Sigmoid colon (tissue), 7 donors: Measurements from ENCODE around the gene VWDE. TPM values are rescaled to one million over a fixed set of nuclear protein-coding genes. Genes with fewer than 3 reads are reported as not detected.
"Not testable (repeated sequence)": the region's sequence is repeated elsewhere in the genome, so short reads cannot be mapped to it uniquely, and the experiment has no call there.

Experiments
- DNase-seq: peaks from one replicate; pipeline ENCODE4 v3.0.0-alpha.2; 2019
- H3K27ac ChIP-seq, 4 donors: fragments of 200-600 bp; sonication (generic); one replicate each; pipeline ENCODE4 v1.5.1; 2016 to 2019; ENCODE audit warnings: mild to moderate bottlenecking in 1 of 4
- H3K27me3 ChIP-seq, 3 donors: fragments of 200-600 bp; sonication (generic); one replicate each; pipeline ENCODE4 v1.5.1; 2019; ENCODE audit warnings: mild to moderate bottlenecking in 1 of 3
- H3K36me3 ChIP-seq, 4 donors: fragments of 200-600 bp; sonication (generic); one replicate each; pipeline ENCODE4 v1.5.1; 2016 to 2019
- H3K4me1 ChIP-seq, 4 donors: fragments of 200-600 bp; sonication (generic); one replicate each; pipeline ENCODE4 v1.5.1; 2017 to 2019
- H3K4me3 ChIP-seq, 4 donors: fragments of 200-600 bp; sonication (generic); one replicate each; pipeline ENCODE4 v1.5.1; 2017 to 2019; ENCODE audit warnings: mild to moderate bottlenecking in 2 of 4, moderate library complexity in 1 of 4
- H3K9me3 ChIP-seq, 4 donors: fragments of 200-600 bp in 3 of 4; sonication (generic) in 3 of 4; one replicate each; pipeline versions ENCODE4 v1.5.1 to v1.6.1; 2013 to 2019
- CTCF ChIP-seq, 4 experiments: fragments of 450-650 bp in 3 of 4; fragments of 200-600 bp in 1 of 4; IDR thresholded peaks; one replicate each; pipeline ENCODE4 v1.5.1; 2016 to 2019; ENCODE audit warnings: antibody characterized with exemption in 4 of 4, mild to moderate bottlenecking in 3 of 4, moderate library complexity in 2 of 4
- EP300 ChIP-seq, 4 donors: sonication (generic); formaldehyde crosslinking; IDR thresholded peaks; one replicate each; pipeline ENCODE4 v1.6.1; 2017; ENCODE audit warnings: antibody characterized with exemption in 4 of 4
- POLR2A ChIP-seq, 2 donors: fragments of 450-650 bp; IDR thresholded peaks; one replicate each; pipeline ENCODE4 v1.6.1; 2016; ENCODE audit warnings: antibody characterized with exemption in 2 of 2, mild to moderate bottlenecking in 2 of 2, moderate library complexity in 2 of 2
- POLR2AphosphoS5 ChIP-seq, 4 donors: sonication (generic); formaldehyde crosslinking; IDR thresholded peaks; one replicate each; pipeline ENCODE4 v1.6.1; 2017; ENCODE audit warnings: antibody characterized with exemption in 4 of 4
- whole genome bisulfite sequencing, 2 donors: extraction: QIAGEN DNeasy Blood & Tissue Kit; methylation state at CpG; one replicate each; pipeline ENCODE4 v1.1.7; 2013; 5-methylcytosine and 5-hydroxymethylcytosine counted together
- intact Hi-C: fragments of 100-400 bp; cut with DNase I; formaldehyde crosslinking; loops from one replicate; pipeline ENCODE4 v1.15.1; 2023
- polyA plus RNA-seq, 3 donors: library from polyadenylated mRNA; stranded (reverse); fragments of 200-250 nt; gene quantifications; one replicate each; pipeline ENCODE4 v1.2.3, GENCODE V29; 2013
- total RNA-seq, 4 donors: library from RNA; depleted of rRNA; stranded (reverse); fragments of >200 nt; gene quantifications; one replicate each; pipeline ENCODE4 v1.1.0, GENCODE V29; 2016
- donor health status: healthy with polysubstance abuse.
- donor health status: Bipolar disorder and iron deficiency.
- donor health status: healthy.

The VWDE gene
- total RNA-seq (under 1 TPM in 1 of 4 donors, not detected in 3; 0.27 TPM), polyA plus RNA-seq (under 1 TPM in 2 of 3 donors, not detected in 1; under 0.01 to 0.39 TPM)

- H3K4me1 ChIP-seq = peaks cover 0 to 14% (median 5%) of the 10 kb centered on the region in 4 donors
- 1% methylated on average over 54 of the region's 54 CpGs for WGBS, 2 donors
- peaks cover 0 to 3% (median 0%) of the 10 kb centered on the region in 4 donors for H3K9me3 ChIP-seq
- TF ChIP-seq CTCF (IDR thresholded peaks at IDR 0.05) = no peak
- TF ChIP-seq EP300 (IDR thresholded peaks at IDR 0.05) = no peak
- TF ChIP-seq POLR2AphosphoS5 (IDR thresholded peaks at IDR 0.05) = no peak
- no peak for TF ChIP-seq POLR2A (IDR thresholded peaks at IDR 0.05)
- intact Hi-C loops = no loop called here
- peak within 1 kb of the TSS in 3 of 4 donors; percentile 32 to 43 (median 36) for H3K4me3 ChIP-seq
- no peaks in the 10 kb centered on the region for H3K36me3 ChIP-seq
- no peak within 1 kb of the TSS for H3K27ac ChIP-seq
- H3K27me3 ChIP-seq = no peaks in the 10 kb centered on the region
- no peak for DNase-seq
Measured at GRCh38 chr7:12403287-12404181, at the start of gene VWDE. VWDE (minus strand) TSS chr7:12403865; CDS start chr7:12403716, 149 bp downstream.

GRCh38 chr7:12453136-12453535 lies 49.5 kb upstream of the VWDE start:
- H3K27ac ChIP-seq, H3K36me3 ChIP-seq, H3K4me3 ChIP-seq, DNase-seq, H3K27me3 ChIP-seq, H3K4me1 ChIP-seq, intact Hi-C loops, H3K9me3 ChIP-seq: not testable (repeated sequence)
- 97 to 100% methylated on average over 1 of the region's 2 CpGs for WGBS, 2 donors

DNA sequence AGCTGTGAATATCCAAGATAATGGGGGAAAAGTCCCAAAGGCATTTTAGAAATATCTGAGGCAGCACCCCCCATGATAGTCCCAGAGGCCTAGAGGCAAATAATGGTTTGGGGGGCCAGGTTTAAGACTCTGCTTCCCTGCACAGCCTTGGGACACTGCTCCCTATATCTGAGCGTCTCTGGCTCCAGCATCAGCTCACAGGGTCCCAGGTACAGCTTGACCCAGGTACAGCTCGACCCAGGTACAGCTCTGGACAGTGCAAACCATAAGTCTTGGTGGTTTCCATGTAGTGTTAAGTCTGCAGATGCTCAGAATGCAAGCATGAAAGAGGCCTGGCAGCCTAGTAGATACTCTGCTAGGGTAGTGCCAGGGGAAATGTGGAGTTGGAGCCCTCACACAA lies 47.0 kb upstream of the VWDE start:
- TF ChIP-seq CTCF (IDR thresholded peaks at IDR 0.05) (no peak), EP300 (IDR thresholded peaks at IDR 0.05) (no peak), POLR2A (IDR thresholded peaks at IDR 0.05) (no peak), POLR2AphosphoS5 (IDR thresholded peaks at IDR 0.05) (no peak)
- DNase-seq = no peak
- no peaks in the 10 kb centered on the region for H3K9me3 ChIP-seq
- no peaks in the 10 kb centered on the region for H3K27me3 ChIP-seq
- 47 to 62% methylated on average over 2 of the region's 2 CpGs for WGBS, 2 donors
- intact Hi-C loops = no loop called here
- no peaks in the 10 kb centered on the region for H3K36me3 ChIP-seq
- no peaks in the 10 kb centered on the region for H3K4me1 ChIP-seq
- no peak overlapping the region for H3K27ac ChIP-seq
- no peak overlapping the region for H3K4me3 ChIP-seq

GRCh38 chr7:12444785-12445184 lies 41.1 kb upstream of the VWDE start:
- no peak for TF ChIP-seq POLR2AphosphoS5 (IDR thresholded peaks at IDR 0.05)
- TF ChIP-seq CTCF (IDR thresholded peaks at IDR 0.05) = no peak
- no peak for TF ChIP-seq EP300 (IDR thresholded peaks at IDR 0.05)
- DNase-seq = no peak
- 82 to 85% methylated on average over 3 of the region's 3 CpGs for WGBS, 2 donors
- Histone ChIP-seq H3K27me3 (no peaks in the 10 kb centered on the region), H3K36me3 (no peaks in the 10 kb centered on the region), H3K4me1 (no peaks in the 10 kb centered on the region), H3K27ac (no peak overlapping the region), H3K4me3 (no peak overlapping the region), H3K9me3 (no peaks in the 10 kb centered on the region)
- intact Hi-C loops = no loop called here

GRCh38 chr7:12440229-12440628 lies 36.6 kb upstream of the VWDE start:
- 89 to 93% methylated on average over 5 of the region's 5 CpGs for WGBS, 2 donors
- no peak overlapping the region for H3K27ac ChIP-seq

More at GRCh38 chr7:12440229-12440628, 36.6 kb upstream of the VWDE start:
- DNase-seq = no peak
- no peak for TF ChIP-seq POLR2A (IDR thresholded peaks at IDR 0.05)
- no peaks in the 10 kb centered on the region for H3K36me3 ChIP-seq
- no peaks in the 10 kb centered on the region for H3K9me3 ChIP-seq
- no peaks in the 10 kb centered on the region for H3K4me1 ChIP-seq
- no peak overlapping the region for H3K4me3 ChIP-seq
- H3K27me3 ChIP-seq = no peaks in the 10 kb centered on the region
- intact Hi-C loops = no loop called here
